Ramos (cell line): ENCODE data around the gene COL8A2.

Source experiments
- in situ Hi-C: fragments of 300-500 bp; cut with MboI; formaldehyde crosslinking; loops from one replicate; pipeline ENCODE4 v1.14.3; 2022; ENCODE audit warnings: low sequenced_read_pairs; ENCODE audit not compliant: unreplicated experiment

COL8A2 gene

GRCh38 chr1:36139521-36139920 is 14.5 kb upstream of the COL8A2 start:
- in situ Hi-C loops, result no loop called here

- in situ Hi-C loops, result no loop called here
Measured at GRCh38 chr1:36137776-36138175, 12.8 kb upstream of the COL8A2 start.

- in situ Hi-C loops, result no loop called here
Measured at GRCh38 chr1:36137226-36137625, 12.2 kb upstream of the COL8A2 start.

DNA sequence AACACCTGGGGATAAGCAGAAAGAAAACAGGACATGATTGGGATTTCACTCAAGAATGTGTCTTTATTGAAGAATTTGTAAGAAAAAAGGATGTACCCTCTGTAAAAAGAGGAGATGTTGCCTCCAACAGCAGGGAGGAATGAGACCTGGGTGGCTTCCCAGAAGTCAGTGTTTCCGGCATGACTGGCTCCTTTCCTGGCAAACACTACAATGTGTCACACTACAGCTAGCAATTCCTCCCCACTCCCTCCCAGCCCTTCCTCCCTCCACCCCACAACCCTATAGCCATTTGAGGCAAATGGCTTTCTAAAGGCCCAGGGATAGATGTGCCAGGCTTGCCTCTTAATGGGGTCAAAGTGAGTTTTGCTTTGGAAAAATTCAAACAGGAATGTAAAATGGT is 11.5 kb upstream of the COL8A2 start:
- in situ Hi-C loops, result no loop called here

DNA sequence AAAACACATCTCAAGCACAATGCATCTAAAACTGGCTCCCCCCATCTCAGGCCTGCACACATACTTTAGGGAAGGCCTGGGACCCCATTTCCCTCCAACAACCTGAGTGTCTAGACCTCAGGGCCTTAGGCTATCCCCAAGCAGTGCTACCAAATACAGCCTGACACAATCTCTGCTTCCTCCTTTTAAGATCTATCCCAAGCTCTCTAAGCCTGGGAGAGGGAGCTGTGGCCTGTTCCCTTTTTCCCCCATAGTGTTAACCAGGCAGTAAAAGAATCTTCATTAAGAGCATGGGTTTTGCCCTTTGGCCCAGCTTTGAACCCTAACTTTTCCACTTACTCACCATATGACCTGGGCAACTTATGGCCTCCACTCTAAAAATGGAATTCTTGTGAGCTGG is 10.8 kb upstream of the COL8A2 start:
- in situ Hi-C loops, result no loop called here

GRCh38 chr1:36135330-36135667 is 10.3 kb upstream of the COL8A2 start:
- in situ Hi-C loops, result no loop called here

GRCh38 chr1:36134505-36135329 is 9.7 kb upstream of the COL8A2 start:
- in situ Hi-C loops, result no loop called here

DNA sequence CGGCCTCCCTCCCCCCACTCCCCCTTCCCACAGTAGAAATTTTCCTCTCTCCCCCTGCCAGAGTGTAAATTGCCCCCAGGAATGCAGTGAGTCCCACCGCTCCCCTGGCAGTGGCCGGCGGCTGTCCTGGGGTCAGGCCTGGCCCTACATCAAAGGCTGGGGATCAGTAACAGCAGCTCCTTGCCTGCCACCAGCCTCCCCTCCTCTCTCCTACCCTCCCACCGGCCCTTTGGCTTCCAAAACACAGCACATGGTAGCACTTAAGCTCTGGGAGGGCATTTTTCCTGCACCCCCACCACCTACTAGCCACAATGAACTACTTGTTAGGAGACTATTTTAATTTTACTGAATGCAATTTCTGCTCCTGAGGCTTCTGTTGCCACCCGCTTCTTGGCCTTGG is 9.0 kb upstream of the COL8A2 start:
- in situ Hi-C loops, result no loop called here

- in situ Hi-C loops, result no loop called here
Measured at GRCh38 chr1:36133484-36133883, 8.5 kb upstream of the COL8A2 start.

DNA sequence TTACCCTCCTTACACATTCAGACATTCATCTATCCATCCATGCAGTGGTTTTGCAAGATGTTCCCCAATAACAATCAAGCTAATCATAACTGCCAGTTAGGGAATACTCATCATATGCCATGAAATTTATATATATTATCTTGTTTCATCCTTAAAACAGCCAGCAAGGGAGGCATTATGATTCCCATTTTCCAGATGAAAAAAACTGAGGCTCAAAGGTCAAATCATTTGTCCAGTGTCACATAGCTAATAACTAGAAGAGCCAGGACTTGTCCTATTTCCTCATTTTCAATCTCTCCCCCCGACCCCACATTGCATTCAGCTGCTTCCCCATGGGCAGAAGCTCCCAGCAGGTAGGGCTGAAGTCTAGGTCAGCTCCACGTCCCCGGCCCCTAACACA is 7.0 kb upstream of the COL8A2 start:
- in situ Hi-C loops, result no loop called here

- in situ Hi-C loops, result no loop called here
Measured at GRCh38 chr1:36128905-36129206, 3.8 kb upstream of the COL8A2 start.

DNA sequence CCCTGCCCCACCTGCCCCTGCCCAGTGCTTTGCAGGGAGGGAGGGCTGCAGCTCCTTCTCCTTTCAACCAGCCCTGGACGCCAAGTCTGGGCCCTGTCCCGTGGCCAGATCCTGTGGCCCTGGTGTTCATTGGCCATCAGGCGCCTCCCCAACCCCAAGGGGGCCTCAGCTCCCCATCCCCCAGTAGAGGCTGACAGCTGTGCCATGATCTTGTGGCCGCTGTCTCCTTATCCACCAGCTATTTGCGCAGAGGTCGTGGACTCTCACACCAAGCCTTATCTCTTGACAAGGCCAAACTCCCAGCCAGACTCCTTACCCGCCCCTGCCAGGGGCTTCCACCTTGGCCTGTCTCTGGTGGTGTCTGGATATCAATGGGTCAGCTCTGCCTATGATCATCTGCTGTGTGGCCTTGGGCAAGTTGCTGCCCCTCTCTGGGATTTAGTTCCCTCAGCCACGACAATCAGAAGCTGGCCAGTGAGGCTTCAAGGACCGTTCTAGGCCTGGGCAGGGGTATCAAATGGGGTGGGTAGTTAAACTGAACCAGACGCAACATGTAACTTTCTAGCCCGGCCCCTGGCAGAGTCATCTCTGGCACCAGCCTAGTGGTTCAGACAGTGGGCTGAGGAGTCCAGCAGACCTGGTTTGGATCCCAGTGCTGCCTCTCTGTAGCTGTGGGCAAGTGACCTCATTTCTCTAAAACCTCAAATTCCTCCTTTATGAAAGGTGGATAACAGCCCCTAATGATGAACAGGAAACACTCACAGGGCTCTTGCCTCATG is 3.3 kb upstream of the COL8A2 start:
- in situ Hi-C loops, result no loop called here

DNA sequence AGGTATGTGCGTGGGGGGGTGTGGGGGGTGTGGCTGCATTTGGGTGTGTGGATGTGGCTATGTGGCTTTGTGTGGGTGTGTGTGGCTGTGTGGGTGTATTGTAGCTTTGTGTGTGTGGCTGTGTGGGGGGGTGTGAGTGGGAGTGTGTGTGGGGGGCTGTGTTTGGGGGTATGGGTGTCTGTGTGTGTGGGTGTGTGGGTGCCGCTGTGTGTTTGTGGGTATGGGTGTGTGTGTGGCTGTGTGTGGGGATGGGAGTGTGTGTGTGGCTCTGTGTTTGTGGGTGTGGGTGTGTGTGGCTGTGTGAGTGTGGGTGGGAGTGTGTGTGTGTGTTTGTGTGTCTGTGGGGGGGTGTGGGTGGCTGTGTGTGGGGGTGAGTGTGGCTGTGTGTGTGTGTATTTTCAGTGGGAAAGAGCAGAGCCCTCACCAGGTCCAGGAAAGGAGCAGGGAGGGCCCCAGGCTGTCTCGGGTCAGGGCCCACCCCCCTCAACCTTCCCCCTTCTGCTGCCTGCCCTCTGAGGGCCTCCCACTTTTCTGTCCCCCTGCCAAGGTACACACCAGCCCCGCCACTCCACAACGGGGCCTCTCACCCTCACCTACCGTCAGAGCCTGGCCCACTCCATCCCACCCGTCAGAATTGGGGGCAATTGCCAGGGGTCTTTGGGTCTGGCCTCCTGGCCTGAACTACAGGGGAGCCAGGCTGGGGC is 1.9 kb upstream of the COL8A2 start:
- in situ Hi-C loops, result no loop called here

- in situ Hi-C loops, result no loop called here
Measured at GRCh38 chr1:36126005-36126716, 1.1 kb upstream of the COL8A2 start.

DNA sequence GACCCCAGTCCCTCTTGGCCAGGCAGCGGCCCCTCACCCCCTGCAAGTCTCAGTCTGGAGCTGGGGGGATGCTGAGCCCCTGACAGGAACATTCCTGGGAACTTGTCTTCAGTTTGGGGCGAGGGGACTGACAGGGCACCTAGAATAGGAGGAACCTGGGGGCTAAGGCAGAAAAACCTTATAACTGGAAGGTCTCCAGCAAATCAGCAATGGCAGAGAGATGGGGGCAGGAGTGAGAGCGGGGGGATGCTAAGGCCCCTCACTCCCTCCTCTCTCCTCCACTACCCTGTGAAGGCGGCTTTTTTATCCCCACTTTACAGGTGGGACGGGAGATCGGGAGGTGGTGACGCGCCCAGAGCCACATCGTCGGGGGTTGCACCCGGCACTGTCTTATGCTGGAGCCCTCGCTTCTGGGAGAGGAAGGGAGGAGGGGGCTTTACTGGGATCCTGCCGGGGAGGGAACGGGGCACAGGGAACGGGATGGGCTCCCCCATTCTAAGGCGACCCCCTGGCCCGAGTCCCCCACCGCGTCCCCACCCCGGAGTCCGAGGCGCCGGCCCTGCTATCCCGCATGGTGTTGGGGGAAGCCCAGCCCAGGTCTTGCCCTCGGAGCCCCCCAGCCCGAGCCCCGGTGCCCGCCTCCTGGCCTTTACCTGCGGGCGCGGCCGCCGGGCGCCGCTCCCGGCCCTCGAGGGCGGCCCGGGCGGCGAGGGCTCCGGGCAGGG is 456 bp downstream of the COL8A2 start:
- in situ Hi-C loops, result no loop called here

- in situ Hi-C loops, result no loop called here
Measured at GRCh38 chr1:36123356-36123755, 1.7 kb downstream of the COL8A2 start.

GRCh38 chr1:36122062-36123030 is 2.7 kb downstream of the COL8A2 start:
- in situ Hi-C loops, result no loop called here

DNA sequence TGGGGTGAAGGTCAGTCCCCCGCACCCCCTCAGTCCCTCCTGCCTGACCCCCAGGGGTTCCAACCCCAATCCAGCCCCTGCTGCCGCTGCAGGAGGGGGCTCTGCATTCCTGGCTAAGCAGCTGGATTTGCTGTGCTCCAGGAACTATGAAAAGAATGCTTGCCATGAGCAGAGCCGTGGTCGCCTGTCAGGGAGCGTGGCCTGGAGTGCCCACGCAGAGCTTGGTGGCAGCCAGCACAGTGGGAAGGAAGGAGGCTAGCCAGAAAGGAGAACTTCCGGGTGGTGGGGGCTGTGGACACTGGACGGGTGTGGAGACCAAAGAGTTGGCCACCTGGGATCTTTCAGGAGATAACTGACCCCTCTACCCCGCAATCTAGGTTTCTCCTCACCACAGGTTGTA is 5.6 kb downstream of the COL8A2 start:
- in situ Hi-C loops, result no loop called here
